Activated B cell treated with CpG ODN at 0.5 μM for 24 hours (primary cell): ENCODE data around the gene IER2. TPM values are rescaled to one million over a fixed set of nuclear protein-coding genes. Genes with fewer than 3 reads are reported as not detected.

Source experiments
- ATAC-seq: fragments of 200-7000 bp; cut with Tn5 transposase; one replicate; pipeline ENCODE4 v1.10.0; 2021; ENCODE audit warnings: low read depth, mild to moderate bottlenecking, moderate library complexity
- CTCF ChIA-PET: fragments of 350-600 bp; sonication (Branson Sonifier 250); formaldehyde crosslinking; loops from one replicate; lab custom pipeline; 2021; ENCODE audit warnings: antibody characterized with exemption; lab: Charles Lee
- POLR2A ChIA-PET: fragments of 350-600 bp; sonication (Branson Sonifier 250); formaldehyde crosslinking; loops from one replicate; lab custom pipeline; 2021; ENCODE audit warnings: antibody characterized with exemption; lab: Charles Lee
- DNase-seq: peaks from one replicate; pipeline ENCODE4 v3.0.0; 2022
- H3K27ac Mint-ChIP-seq: one replicate; pipeline ENCODE4 v1.8.0; 2020; ENCODE audit warnings: mixed read lengths
- H3K27me3 Mint-ChIP-seq: one replicate; pipeline ENCODE4 v1.8.0; 2021; ENCODE audit warnings: mixed read lengths
- H3K36me3 Mint-ChIP-seq: one replicate; pipeline ENCODE4 v1.8.0; 2021; ENCODE audit warnings: low read depth, mixed read lengths
- H3K4me1 Mint-ChIP-seq: one replicate; pipeline ENCODE4 v1.8.0; 2021; ENCODE audit warnings: mixed read lengths
- H3K4me3 Mint-ChIP-seq: one replicate; pipeline ENCODE4 v1.8.0; 2020; ENCODE audit warnings: mild to moderate bottlenecking, mixed read lengths
- H3K9me3 Mint-ChIP-seq: one replicate; pipeline ENCODE4 v1.8.0; 2020; ENCODE audit warnings: mixed read lengths
- intact Hi-C: fragments of 100-400 bp; cut with micrococcal nuclease; formaldehyde crosslinking; loops from one replicate; pipeline ENCODE4 v1.15.1; 2024
- total RNA-seq: library from RNA; stranded (reverse); gene quantifications from 2 replicates; pipeline ENCODE4 v1.2.3, GENCODE V29; 2022
- TF ChIP-seq, protein P1 (sequence below): fragments of 200-600 bp; IDR thresholded peaks from one replicate; pipeline ENCODE4 v1.8.0; 2022; ENCODE audit warnings: antibody characterized with exemption, mild to moderate bottlenecking

Gene IER2
- total RNA-seq, 1 donor from 2014 or later, result 119 TPM

DNA sequence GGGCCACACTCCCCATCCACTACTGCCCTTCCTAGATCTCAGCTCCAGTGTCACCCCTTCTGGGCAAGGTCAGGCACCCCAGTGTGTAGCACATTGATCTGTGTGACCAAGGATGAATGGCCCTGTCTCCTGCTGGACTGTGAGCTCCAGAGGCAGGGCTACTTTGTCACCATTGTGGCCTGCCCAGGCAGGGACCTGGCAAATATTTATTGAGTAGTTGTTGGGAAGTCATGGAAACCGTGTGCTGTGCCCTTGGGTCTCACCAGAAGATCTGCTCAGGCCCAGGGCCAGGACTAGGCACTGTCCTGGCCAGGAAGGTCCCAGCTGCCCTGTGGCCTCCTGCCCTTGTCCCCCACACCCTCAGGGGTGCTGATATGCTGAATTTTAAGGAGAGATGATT lies 21.6 kb upstream of the IER2 start:
- Mint-ChIP-seq H3K9me3 (no peaks in the 10 kb centered on the region), H3K4me1 (peaks cover 17% of the 10 kb centered on the region), H3K27me3 (no peaks in the 10 kb centered on the region), H3K4me3 (no peak overlapping the region), H3K27ac (no peak overlapping the region), H3K36me3 (peaks cover 17% of the 10 kb centered on the region)
- POLR2A ChIA-PET, result interaction anchor here (1.2 to 1.3 kb wide), 2 partner anchors 11 to 39 kb away, joined by 3 read pairs; partner anchors contain the start of gene NACC1
- ATAC-seq (no peak), DNase-seq (no peak)
- intact Hi-C loops, result no loop called here
- CTCF ChIA-PET, result no interaction called here
- TF ChIP-seq, protein P1, sequence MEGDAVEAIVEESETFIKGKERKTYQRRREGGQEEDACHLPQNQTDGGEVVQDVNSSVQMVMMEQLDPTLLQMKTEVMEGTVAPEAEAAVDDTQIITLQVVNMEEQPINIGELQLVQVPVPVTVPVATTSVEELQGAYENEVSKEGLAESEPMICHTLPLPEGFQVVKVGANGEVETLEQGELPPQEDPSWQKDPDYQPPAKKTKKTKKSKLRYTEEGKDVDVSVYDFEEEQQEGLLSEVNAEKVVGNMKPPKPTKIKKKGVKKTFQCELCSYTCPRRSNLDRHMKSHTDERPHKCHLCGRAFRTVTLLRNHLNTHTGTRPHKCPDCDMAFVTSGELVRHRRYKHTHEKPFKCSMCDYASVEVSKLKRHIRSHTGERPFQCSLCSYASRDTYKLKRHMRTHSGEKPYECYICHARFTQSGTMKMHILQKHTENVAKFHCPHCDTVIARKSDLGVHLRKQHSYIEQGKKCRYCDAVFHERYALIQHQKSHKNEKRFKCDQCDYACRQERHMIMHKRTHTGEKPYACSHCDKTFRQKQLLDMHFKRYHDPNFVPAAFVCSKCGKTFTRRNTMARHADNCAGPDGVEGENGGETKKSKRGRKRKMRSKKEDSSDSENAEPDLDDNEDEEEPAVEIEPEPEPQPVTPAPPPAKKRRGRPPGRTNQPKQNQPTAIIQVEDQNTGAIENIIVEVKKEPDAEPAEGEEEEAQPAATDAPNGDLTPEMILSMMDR, result no peak

DNA sequence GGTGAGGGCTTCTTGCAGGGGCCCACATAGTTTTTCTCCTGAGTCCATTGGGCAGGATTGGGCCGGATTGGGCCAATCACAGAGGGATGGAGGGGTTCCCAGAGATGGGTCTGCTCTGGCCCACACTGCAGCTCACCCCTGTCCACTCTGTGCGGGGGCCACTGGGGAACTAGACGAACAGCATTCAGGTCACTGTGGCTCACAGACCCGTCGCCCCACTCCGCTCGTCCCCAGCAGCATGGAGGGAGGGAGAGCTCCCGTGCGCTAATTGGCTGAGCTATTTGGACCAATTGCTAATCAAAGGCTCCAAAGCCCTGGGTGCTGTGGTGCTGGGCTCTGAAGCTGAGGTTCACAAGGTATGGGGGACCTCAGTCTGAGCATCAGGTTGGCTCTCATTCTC lies 20.8 kb upstream of the IER2 start:
- H3K4me3 Mint-ChIP-seq, result no peak overlapping the region
- ChIA-PET CTCF (no interaction called here), POLR2A (interaction anchor here (1.2 kb wide), 1 partner anchor 12 kb away, joined by 3 read pairs; the partner anchor contains the start of gene NACC1)
- intact Hi-C loops, result no loop called here
- peaks cover 19% of the 10 kb centered on the region for H3K36me3 Mint-ChIP-seq
- TF ChIP-seq, protein P1, result no peak
- peaks cover 17% of the 10 kb centered on the region for H3K4me1 Mint-ChIP-seq
- DNase-seq (no peak), ATAC-seq (no peak)
- no peaks in the 10 kb centered on the region for H3K27me3 Mint-ChIP-seq
- H3K27ac Mint-ChIP-seq, result no peak overlapping the region
- no peaks in the 10 kb centered on the region for H3K9me3 Mint-ChIP-seq

DNA sequence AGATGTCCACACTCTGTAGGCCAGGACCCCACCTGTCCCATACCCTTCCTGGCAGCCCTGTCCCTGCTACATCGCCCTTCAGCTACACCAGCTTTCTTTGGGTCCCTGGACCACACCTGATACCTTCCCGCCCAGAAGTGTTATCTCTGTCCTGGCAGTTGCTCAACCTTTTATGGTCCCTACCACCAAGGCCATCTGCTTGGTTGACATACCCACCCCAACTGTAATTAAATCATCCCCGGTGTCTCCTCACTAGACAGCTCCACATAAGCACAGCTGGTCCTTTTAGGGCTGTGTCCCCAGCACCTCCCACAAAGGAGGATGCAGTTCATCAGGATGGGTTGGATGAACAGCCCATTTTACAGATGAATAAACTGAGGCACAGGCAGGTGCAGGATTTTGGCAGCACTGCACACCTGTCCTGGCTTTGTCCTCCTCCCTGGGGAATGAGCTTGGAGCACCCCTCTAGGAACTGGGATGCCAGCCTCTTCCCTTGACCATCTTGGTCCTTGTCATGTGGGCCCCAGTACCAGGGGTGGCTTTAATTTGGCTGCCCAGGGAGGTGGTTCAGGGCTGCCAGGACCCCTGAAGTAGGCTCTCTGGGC lies 19.2 kb upstream of the IER2 start:
- CTCF ChIA-PET, result interaction anchor here (1.7 kb wide), 1 partner anchor 64 kb away, joined by 4 read pairs; no protein-coding TSS in a partner anchor
- Mint-ChIP-seq H3K27ac (no peak overlapping the region), H3K27me3 (no peaks in the 10 kb centered on the region), H3K4me3 (no peak overlapping the region), H3K36me3 (peaks cover 30% of the 10 kb centered on the region), H3K4me1 (peaks cover 17% of the 10 kb centered on the region), H3K9me3 (no peaks in the 10 kb centered on the region)
- ATAC-seq (no peak), DNase-seq (no peak)
- TF ChIP-seq, protein P1, result no peak
- intact Hi-C loops, result no loop called here
- POLR2A ChIA-PET, result interaction anchor here (0.6 kb wide), 2 partner anchors 10 to 39 kb away, joined by 3 read pairs; no protein-coding TSS in a partner anchor

DNA sequence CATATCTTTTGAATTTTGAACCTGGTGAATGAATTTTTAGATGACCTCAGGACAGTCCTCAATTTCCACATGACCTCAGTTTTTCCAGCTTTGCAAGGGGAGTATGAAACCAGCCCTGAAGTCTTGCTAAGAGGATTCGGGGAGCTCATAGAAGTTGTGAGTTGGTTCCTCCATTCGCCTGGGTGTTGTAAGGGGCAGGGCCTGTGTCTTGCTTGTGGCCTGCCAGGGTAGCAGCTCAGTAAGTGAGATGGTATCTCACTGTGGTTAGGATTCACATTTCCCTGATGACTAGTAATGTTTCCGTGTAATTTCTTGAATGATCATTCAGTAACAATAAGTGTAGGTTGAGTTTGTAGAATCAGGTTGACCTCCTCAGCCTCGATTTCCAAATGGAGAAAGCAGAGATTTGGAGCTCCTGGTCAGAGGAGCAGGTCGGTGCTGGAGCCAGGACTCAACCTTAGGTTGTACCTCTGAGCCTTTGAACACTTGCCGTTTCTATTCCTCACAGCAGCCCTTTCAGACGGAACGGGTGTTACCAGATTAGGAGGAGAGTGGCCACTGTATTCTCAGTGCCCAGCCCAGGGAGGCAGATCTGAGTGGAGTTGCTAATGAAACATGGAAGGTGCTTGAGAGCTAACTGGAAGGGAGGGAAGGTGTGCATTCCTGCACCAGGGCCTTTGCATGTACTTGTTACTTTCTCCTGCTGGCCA lies 17.6 kb upstream of the IER2 start:
- ATAC-seq (no peak), DNase-seq (no peak)
- Mint-ChIP-seq H3K4me1 (peaks cover 15% of the 10 kb centered on the region), H3K9me3 (no peaks in the 10 kb centered on the region), H3K27ac (no peak overlapping the region), H3K27me3 (no peaks in the 10 kb centered on the region), H3K36me3 (peaks cover 38% of the 10 kb centered on the region), H3K4me3 (no peak overlapping the region)
- ChIA-PET POLR2A (interaction anchor here (1.4 kb wide), 1 partner anchor 14 kb away, joined by 4 read pairs; the partner anchor contains the start of gene NACC1), CTCF (interaction anchor here (1.7 kb wide), 1 partner anchor 62 kb away, joined by 4 read pairs; no protein-coding TSS in a partner anchor)
- intact Hi-C loops, result no loop called here
- TF ChIP-seq, protein P1, result no peak

DNA sequence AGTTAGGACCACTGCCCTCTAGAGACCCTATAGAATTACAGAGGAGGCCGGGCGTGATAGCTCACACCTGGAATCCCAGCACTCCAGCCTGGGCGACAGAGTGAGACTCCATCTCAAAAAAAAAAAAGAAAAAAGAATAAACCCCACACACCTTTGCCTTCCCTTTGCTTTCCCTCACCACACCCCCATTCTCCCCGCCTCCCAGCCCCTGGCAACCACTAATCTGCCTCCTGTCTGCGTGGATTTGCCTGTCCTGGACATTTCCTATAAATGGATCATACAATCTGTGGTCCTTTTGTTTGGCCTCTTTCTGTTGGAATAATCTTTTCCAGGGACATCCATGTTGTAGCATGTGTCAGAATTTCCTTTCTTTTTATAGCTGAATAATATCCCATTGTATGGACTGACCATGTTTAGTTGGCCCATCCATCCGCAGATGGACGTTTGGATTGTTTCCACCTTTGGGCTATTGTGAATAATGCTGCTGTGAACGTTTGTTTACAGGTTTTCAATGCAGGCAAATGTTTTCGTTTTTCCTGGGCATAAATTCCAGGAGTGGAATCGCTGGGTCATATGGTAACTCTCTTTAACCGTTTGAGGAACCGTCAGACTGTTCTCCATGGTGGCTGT lies 16.9 kb upstream of the IER2 start:
- H3K9me3 Mint-ChIP-seq, result no peaks in the 10 kb centered on the region

More for the DNA sequence above, 16.9 kb upstream of the IER2 start:
- intact Hi-C loops, result no loop called here
- Mint-ChIP-seq H3K27me3 (no peaks in the 10 kb centered on the region), H3K4me1 (peaks cover 11% of the 10 kb centered on the region), H3K4me3 (no peak overlapping the region), H3K36me3 (peaks cover 45% of the 10 kb centered on the region), H3K27ac (no peak overlapping the region)
- POLR2A ChIA-PET, result interaction anchor here (1.4 kb wide), 1 partner anchor 15 kb away, joined by 4 read pairs; the partner anchor contains the start of gene NACC1
- DNase-seq, result no peak
- TF ChIP-seq, protein P1, result no peak
- ATAC-seq, result no peak
- CTCF ChIA-PET, result no interaction called here
